ENCODE measurements around the gene LONP2. TPM values are rescaled to one million over a fixed set of nuclear protein-coding genes. Genes with fewer than 3 reads are reported as not detected.
A peak's percentile ranks its signal among the peaks of the same experiment; 100 is the strongest.

The LONP2 gene
- total and polyA plus RNA-seq, 9 of the 15 experiments (the other 6 are each of a cell fraction or from before 2014, with no cell fraction given), result 8.1 to 41.2 (median 25.6) TPM

- Histone ChIP-seq H3K4me2 (ENCODE audit: insufficient read depth, low read length) (peak overlapping the region; percentile 18; the same call in 1 of the 2 replicates), H3K79me2 (ENCODE audit: control insufficient read depth, insufficient read depth, low read length) (no peaks in the 10 kb centered on the region), H2AFZ (ENCODE audit: low read depth, low read length) (no peak overlapping the region), H3K36me3 (ENCODE audit: control insufficient read depth, insufficient read depth, low read length) (no peaks in the 10 kb centered on the region), H3K9me3 (replicated peaks; ENCODE audit: control insufficient read depth, insufficient read depth, low read depth, low read length) (no peaks in the 10 kb centered on the region), H3K4me3 (no peak overlapping the region), H4K20me1 (replicated peaks; ENCODE audit: control insufficient read depth, insufficient read depth, low read length) (no peaks in the 10 kb centered on the region), H3K27me3 (ENCODE audit: control insufficient read depth in 2 of 2, insufficient read depth in 2 of 2, low read length in 2 of 2) (peaks cover 20 to 30% of the 10 kb centered on the region in 2 experiments), H3K9ac (ENCODE audit: insufficient read depth in 1 of 2, low read depth in 2 of 2, low read length in 2 of 2) (no peak overlapping the region), H3K9me1 (ENCODE audit: control insufficient read depth, insufficient read depth, low read length) (no peaks in the 10 kb centered on the region), H3K27ac (ENCODE audit: extremely low read depth, low read depth, low read length) (no peak overlapping the region), H3K4me1 (replicated peaks in 1 of 2; ENCODE audit: control insufficient read depth in 2 of 2, insufficient read depth in 2 of 2, low read length in 2 of 2) (no peaks in the 10 kb centered on the region)
- intact Hi-C loops (cut with micrococcal nuclease), result no loop called here
- 2% methylated on average over 4 of the region's 4 CpGs for WGBS (ENCODE audit: insufficient coverage, low coverage, missing lambda C conversion rate)
- in situ Hi-C loops (cut with MboI), result loop anchor here (10.0 kb wide), 1 partner anchor 401 kb away; no protein-coding TSS in a partner anchor
- DNase-seq (ENCODE audit: extremely low read depth in 1 of 4, low spot score in 3 of 4), result peak; percentile 8 to 59 (median 52)
- ChIA-PET CTCF (ENCODE audit: low intra/inter-chr PET ratio) (no interaction called here), POLR2A (interaction anchor here (1.0 kb wide), 1 partner anchor 11 kb away, joined by 4 read pairs; no protein-coding TSS in a partner anchor)
- FAIRE-seq, result peak; percentile 11
- BruUV-seq (replicated peaks), result no TSS peak
- ATAC-seq, result no peak
- TF ChIP-seq USF1 (CRISPR knock-in tag; IDR thresholded peaks at IDR 0.05) (peak; percentile 61), TFE3 (CRISPR knock-in tag; IDR thresholded peaks at IDR 0.05) (peak; percentile 79), XRCC4 (IDR thresholded peaks at IDR 0.05; ENCODE audit: extremely low read depth, insufficient read depth, insufficient read length) (no peak), USF2 (CRISPR knock-in tag; IDR thresholded peaks at IDR 0.05) (peak; percentile 74), PML (IDR thresholded peaks at IDR 0.05; ENCODE audit: low read length) (no peak), ZNF79 (CRISPR knock-in tag; IDR thresholded peaks at IDR 0.05; ENCODE audit: low read depth) (no peak), CCAR2 (IDR thresholded peaks at IDR 0.05; ENCODE audit: low read depth, low read length) (no peak), ARID3A (IDR thresholded peaks at IDR 0.05; ENCODE audit: borderline replicate concordance, low read depth, low read length) (no peak), RAD51 (IDR thresholded peaks at IDR 0.05; ENCODE audit: borderline replicate concordance, low read depth) (peak; percentile 71; the same call in 1 of the 2 replicates), IRF2 (CRISPR knock-in tag; IDR thresholded peaks at IDR 0.05) (no peak), NFYB (IDR thresholded peaks at IDR 0.05; ENCODE audit: extremely low read depth, insufficient read length) (peak; percentile 14), SREBF2 (CRISPR knock-in tag; IDR thresholded peaks at IDR 0.05) (no peak), FOXJ3 (CRISPR knock-in tag; IDR thresholded peaks at IDR 0.05) (no peak), TCF15 (CRISPR knock-in tag; IDR thresholded peaks at IDR 0.05) (no peak), DEAF1 (CRISPR knock-in tag; IDR thresholded peaks at IDR 0.05) (no peak)
These were observed 20.6 kb upstream of the LONP2 start for GRCh38 chr16:48223490-48223889.
